Measurements from ENCODE around the gene KRT35. TPM values are rescaled to one million over a fixed set of nuclear protein-coding genes. Genes with fewer than 3 reads are reported as not detected.

KRT35 gene
- polyA plus RNA-seq, 4 donors: 0.06 TPM; not detected in 3

DNA sequence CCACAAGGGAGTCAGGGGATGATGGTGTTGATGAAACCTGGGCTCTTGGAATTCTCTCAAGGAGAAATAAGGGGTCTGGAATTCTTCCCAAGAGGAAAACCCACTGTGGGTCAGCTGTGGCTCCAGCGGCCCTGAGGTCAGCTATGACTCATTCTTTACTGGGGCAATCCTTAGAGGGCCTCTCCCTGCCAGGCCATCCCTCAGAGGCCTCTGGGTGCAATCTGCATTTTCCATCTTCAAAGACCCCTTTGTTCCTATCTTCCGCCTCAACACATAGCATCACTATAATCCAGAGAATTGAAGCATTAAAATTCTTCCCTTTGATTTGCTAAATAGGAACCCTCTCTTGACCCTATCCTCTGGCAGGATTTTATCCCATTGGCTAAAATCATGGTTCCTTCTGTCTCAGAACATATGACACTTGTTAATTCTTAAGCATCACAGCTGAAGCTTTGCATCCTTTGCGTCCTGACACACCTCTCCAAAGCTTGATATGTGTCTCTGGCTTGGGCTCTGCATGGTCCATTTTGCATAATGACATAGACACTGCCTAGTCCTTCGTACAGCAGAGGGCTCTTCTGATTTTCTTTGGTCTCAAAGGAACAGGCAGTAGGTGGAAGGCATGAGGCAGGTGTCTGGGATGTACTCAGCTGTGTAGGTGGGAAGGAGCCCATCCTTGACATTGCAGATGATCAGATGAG, 52.2 kb downstream of the KRT35 start:
- no peak for DNase-seq (ENCODE audit: low read depth in 4 of 4, low spot score in 3 of 4)

Other genes starting within 250 kb of the KRT35 start
- not detected for gene KRTAP9-3, start 248.7 kb downstream of the KRT35 start, polyA plus RNA-seq (ENCODE audit: insufficient read length in 4 of 4)
- not detected for gene KRTAP9-8, start 243.2 kb downstream of the KRT35 start, polyA plus RNA-seq (ENCODE audit: insufficient read length in 4 of 4)
- not detected for gene KRTAP9-4, start 231.5 kb downstream of the KRT35 start, polyA plus RNA-seq (ENCODE audit: insufficient read length in 4 of 4)
- not detected for gene KRTAP9-9, start 225.8 kb downstream of the KRT35 start, polyA plus RNA-seq (ENCODE audit: insufficient read length in 4 of 4)
- gene KRTAP9-6, start 215.8 kb downstream of the KRT35 start, polyA plus RNA-seq (ENCODE audit: insufficient read length in 4 of 4): under 1 TPM in 1 of 4 donors, not detected in 3; 0.05 TPM
- gene KRTAP9-7, start 205.5 kb downstream of the KRT35 start, polyA plus RNA-seq (ENCODE audit: insufficient read length in 4 of 4): not detected
- gene KRTAP29-1, start 178.3 kb downstream of the KRT35 start, polyA plus RNA-seq (ENCODE audit: insufficient read length in 4 of 4): not detected
- gene KRTAP16-1, start 171.8 kb downstream of the KRT35 start, polyA plus RNA-seq (ENCODE audit: insufficient read length in 4 of 4): not detected
- not detected for gene KRTAP17-1, start 165.4 kb downstream of the KRT35 start, polyA plus RNA-seq (ENCODE audit: insufficient read length in 4 of 4)
- gene KRT33A, start 130.3 kb downstream of the KRT35 start, polyA plus RNA-seq (ENCODE audit: insufficient read length in 4 of 4): not detected
- gene KRT33B, start 111.3 kb downstream of the KRT35 start, polyA plus RNA-seq (ENCODE audit: insufficient read length in 4 of 4): under 1 TPM in 1 of 4 donors, not detected in 3; 0.03 TPM
- gene KRT34, start 98.8 kb downstream of the KRT35 start, polyA plus RNA-seq (ENCODE audit: insufficient read length in 4 of 4): not detected
- not detected for gene KRT31, start 83.5 kb downstream of the KRT35 start, polyA plus RNA-seq (ENCODE audit: insufficient read length in 4 of 4)
- not detected for gene KRT37, start 56.6 kb downstream of the KRT35 start, polyA plus RNA-seq (ENCODE audit: insufficient read length in 4 of 4)
- gene KRT38, start 40.2 kb downstream of the KRT35 start, polyA plus RNA-seq (ENCODE audit: insufficient read length in 4 of 4): not detected
- not detected for gene KRT32, start 13.8 kb downstream of the KRT35 start, polyA plus RNA-seq (ENCODE audit: insufficient read length in 4 of 4)
- gene KRT36, start 8.8 kb upstream of the KRT35 start, polyA plus RNA-seq (ENCODE audit: insufficient read length in 4 of 4): not detected
- 1 to 10 TPM in 2 of 4 donors, under 1 TPM in 2; 0.21 to 6.2 (median 1.2) TPM for gene KRT13, start 24.5 kb upstream of the KRT35 start, polyA plus RNA-seq (ENCODE audit: insufficient read length in 4 of 4)
- gene KRT15, start 37.7 kb upstream of the KRT35 start, polyA plus RNA-seq (ENCODE audit: insufficient read length in 4 of 4): 1 to 10 TPM in 2 of 4 donors, under 1 TPM in 2; 0.68 to 2.9 (median 1.2) TPM
- gene KRT19, start 47.2 kb upstream of the KRT35 start, polyA plus RNA-seq (ENCODE audit: insufficient read length in 4 of 4): 100 to 1,000 TPM; 143 to 231 (median 189) TPM
- gene KRT9, start 90.9 kb upstream of the KRT35 start, polyA plus RNA-seq (ENCODE audit: insufficient read length in 4 of 4): not detected
- gene KRT14, start 105.7 kb upstream of the KRT35 start, polyA plus RNA-seq (ENCODE audit: insufficient read length in 4 of 4): under 1 TPM; 0.14 to 0.44 (median 0.26) TPM
- under 1 TPM in 1 of 4 donors, not detected in 3; 0.09 TPM for gene KRT16, start 131.6 kb upstream of the KRT35 start, polyA plus RNA-seq (ENCODE audit: insufficient read length in 4 of 4)
- gene KRT17, start 143.4 kb upstream of the KRT35 start, polyA plus RNA-seq (ENCODE audit: insufficient read length in 4 of 4): 1 to 10 TPM; 1.2 to 4.0 (median 1.9) TPM
- gene EIF1, start 207.7 kb upstream of the KRT35 start, polyA plus RNA-seq (ENCODE audit: insufficient read length in 4 of 4): 100 to 1,000 TPM; 762 to 798 (median 768) TPM
- gene GAST, start 231.2 kb upstream of the KRT35 start, polyA plus RNA-seq (ENCODE audit: insufficient read length in 4 of 4): not detected